Endothelial cell of umbilical vein (primary cell): ENCODE data around the gene MPL.

Experiments used
- EZH2 ChIP-seq: IDR thresholded peaks from 2 replicates; pipeline ENCODE4 v1.6.1; 2012; ENCODE audit warnings: borderline replicate concordance, low read depth, mild to moderate bottlenecking, moderate library complexity, low read length, inconsistent platforms; ENCODE audit not compliant: severe bottlenecking
- FOS ChIP-seq: IDR thresholded peaks from 2 replicates; pipeline ENCODE4 v1.6.1; 2011; ENCODE audit warnings: mild to moderate bottlenecking, low read length, moderate library complexity, borderline replicate concordance; ENCODE audit not compliant: insufficient read depth
- GATA2 ChIP-seq: IDR thresholded peaks from 2 replicates; pipeline ENCODE4 v1.7.0; 2011; ENCODE audit warnings: low read depth, mild to moderate bottlenecking, moderate library complexity, mixed read lengths, low read length; ENCODE audit not compliant: insufficient read length, insufficient read depth
- JUN ChIP-seq: IDR thresholded peaks from 2 replicates; pipeline ENCODE4 v1.6.1; 2011; ENCODE audit warnings: borderline replicate concordance, low read depth; ENCODE audit not compliant: insufficient read length, insufficient read depth
- MYC ChIP-seq: IDR thresholded peaks from one replicate; pipeline ENCODE4 v1.6.1; 2011; ENCODE audit warnings: mild to moderate bottlenecking, low read depth, low read length
- POLR2A ChIP-seq: IDR thresholded peaks from 2 replicates; pipeline ENCODE4 v1.6.1; 2012; ENCODE audit warnings: low read depth, mild to moderate bottlenecking, control low read depth, low read length
- POLR2AphosphoS5 ChIP-seq: IDR thresholded peaks from 2 replicates; pipeline ENCODE4 v1.6.1; 2012; ENCODE audit warnings: low read depth, mild to moderate bottlenecking, control low read depth, low read length, moderate library complexity; ENCODE audit not compliant: insufficient read depth
- TF ChIP-seq, protein P1 (sequence below), 2 donors: IDR thresholded peaks; 1 replicate in 1 of 2; 2 replicates in 1 of 2; pipeline ENCODE4 v1.5.1; 2011; ENCODE audit warnings: low read length in 2 of 2, mild to moderate bottlenecking in 2 of 2, moderate library complexity in 2 of 2, control low read depth in 1 of 2, inconsistent platforms in 1 of 2, low read depth in 1 of 2; ENCODE audit not compliant: insufficient read depth in 1 of 2; ENCODE audit errors: extremely low read depth in 1 of 2
- TF ChIP-seq, protein P2 (sequence below): IDR thresholded peaks from 2 replicates; pipeline ENCODE4 v1.6.1; 2011; ENCODE audit not compliant: insufficient read depth, insufficient read length

DNA sequence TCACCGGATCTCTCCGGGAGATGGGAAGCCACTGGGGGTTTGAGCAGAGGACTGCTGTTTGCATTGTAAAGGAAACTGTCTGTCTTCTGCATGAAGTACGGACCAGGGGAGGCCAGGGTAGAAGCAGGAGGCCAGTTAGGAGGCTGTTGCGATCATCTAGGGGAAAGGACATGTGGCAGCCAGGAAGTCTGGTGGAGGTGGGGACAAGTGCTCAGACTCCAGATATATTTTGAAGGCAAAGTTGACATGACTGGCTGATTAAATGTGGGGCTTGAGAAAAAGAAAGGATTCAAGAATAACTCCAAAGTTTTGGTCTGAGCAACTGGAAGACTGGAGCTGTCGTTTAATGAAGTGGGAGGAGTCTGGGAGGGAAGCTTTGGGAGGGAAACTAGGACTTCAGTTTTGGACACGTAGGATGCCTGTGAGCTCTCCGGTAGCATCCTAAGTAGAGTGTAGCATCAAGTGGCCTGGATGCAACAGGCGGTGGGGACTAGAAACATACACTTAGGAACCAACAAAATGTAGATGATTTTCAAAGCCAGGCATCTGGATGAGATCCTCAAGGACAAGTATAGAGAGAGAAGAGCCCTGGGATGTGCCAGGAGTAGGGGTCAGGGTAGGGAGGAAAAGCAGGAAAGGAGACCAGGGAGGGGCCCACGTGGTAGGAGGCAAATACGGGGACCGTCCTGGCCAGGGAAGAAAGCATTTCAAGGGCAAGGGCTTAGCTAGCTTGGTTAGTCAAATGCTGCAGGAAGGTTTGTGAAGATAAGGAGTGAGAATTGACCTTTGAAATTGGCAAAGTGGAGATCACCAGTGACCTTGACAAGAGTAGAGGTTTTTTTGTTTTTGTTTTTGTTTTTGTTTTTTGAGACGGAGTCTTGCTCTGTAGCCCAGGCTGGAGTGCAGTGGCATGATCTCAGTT lies 48.6 kb upstream of the MPL start:
- TF ChIP-seq, protein P1, sequence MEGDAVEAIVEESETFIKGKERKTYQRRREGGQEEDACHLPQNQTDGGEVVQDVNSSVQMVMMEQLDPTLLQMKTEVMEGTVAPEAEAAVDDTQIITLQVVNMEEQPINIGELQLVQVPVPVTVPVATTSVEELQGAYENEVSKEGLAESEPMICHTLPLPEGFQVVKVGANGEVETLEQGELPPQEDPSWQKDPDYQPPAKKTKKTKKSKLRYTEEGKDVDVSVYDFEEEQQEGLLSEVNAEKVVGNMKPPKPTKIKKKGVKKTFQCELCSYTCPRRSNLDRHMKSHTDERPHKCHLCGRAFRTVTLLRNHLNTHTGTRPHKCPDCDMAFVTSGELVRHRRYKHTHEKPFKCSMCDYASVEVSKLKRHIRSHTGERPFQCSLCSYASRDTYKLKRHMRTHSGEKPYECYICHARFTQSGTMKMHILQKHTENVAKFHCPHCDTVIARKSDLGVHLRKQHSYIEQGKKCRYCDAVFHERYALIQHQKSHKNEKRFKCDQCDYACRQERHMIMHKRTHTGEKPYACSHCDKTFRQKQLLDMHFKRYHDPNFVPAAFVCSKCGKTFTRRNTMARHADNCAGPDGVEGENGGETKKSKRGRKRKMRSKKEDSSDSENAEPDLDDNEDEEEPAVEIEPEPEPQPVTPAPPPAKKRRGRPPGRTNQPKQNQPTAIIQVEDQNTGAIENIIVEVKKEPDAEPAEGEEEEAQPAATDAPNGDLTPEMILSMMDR (IDR thresholded peaks at IDR 0.05; ENCODE audit: extremely low read depth in 1 of 2, insufficient read depth in 1 of 2, low read depth in 1 of 2, low read length in 2 of 2): no peak
- TF ChIP-seq POLR2A (no peak), POLR2AphosphoS5 (no peak), EZH2 (no peak), JUN (no peak), GATA2 (no peak), MYC (no peak), FOS (no peak)
- TF ChIP-seq, protein P2, sequence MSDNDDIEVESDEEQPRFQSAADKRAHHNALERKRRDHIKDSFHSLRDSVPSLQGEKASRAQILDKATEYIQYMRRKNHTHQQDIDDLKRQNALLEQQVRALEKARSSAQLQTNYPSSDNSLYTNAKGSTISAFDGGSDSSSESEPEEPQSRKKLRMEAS: no peak
